ENCODE data around the gene AP5S1. TPM values are rescaled to one million over a fixed set of nuclear protein-coding genes. Genes with fewer than 3 reads are reported as not detected.

AP5S1 gene
- total and polyA plus RNA-seq, 10 of the 15 experiments (the other 5 are each of a cell fraction or from before 2014, with no cell fraction given): 3.8 to 13.2 (median 7.8) TPM

GRCh38 chr20:3812259-3812681, 8.1 kb upstream of the AP5S1 start:
- Histone ChIP-seq H3K27ac (ENCODE audit: control insufficient read depth, insufficient read depth) (no peak overlapping the region), H3K36me3 (ENCODE audit: control insufficient read depth in 2 of 2, insufficient read depth in 2 of 2, low read length in 1 of 2) (no peaks in the 10 kb centered on the region), H3K27me3 (replicated peaks in 1 of 2; ENCODE audit: control insufficient read depth in 2 of 2, insufficient read depth in 2 of 2, low read length in 1 of 2) (no peaks in the 10 kb centered on the region), H2AFZ (ENCODE audit: control insufficient read depth, low read depth, low read length) (no peak overlapping the region; the same call in 1 of the 2 replicates), H3K79me2 (ENCODE audit: control insufficient read depth, insufficient read depth, low read length) (no peaks in the 10 kb centered on the region), H4K20me1 (ENCODE audit: control insufficient read depth, insufficient read depth) (no peaks in the 10 kb centered on the region), H3K9me3 (replicated peaks; ENCODE audit: control insufficient read depth, insufficient read depth, low read length) (no peaks in the 10 kb centered on the region), H3K4me2 (ENCODE audit: control insufficient read depth, insufficient read depth) (no peak overlapping the region), H3K9ac (ENCODE audit: control insufficient read depth, insufficient read depth, low read length) (no peak overlapping the region), H3K4me3 (no peak overlapping the region), H3K4me1 (ENCODE audit: control insufficient read depth, insufficient read depth, low read length) (peaks cover 9% of the 10 kb centered on the region)
- no peak for DNase-seq (ENCODE audit: low read depth, low spot score)
- TF ChIP-seq ELK1 (IDR thresholded peaks at IDR 0.05; ENCODE audit: low read depth, low read length) (no peak), SMC3 (IDR thresholded peaks at IDR 0.05; ENCODE audit: borderline replicate concordance, low read length) (no peak), HDGF (IDR thresholded peaks at IDR 0.05) (no peak), WRNIP1 (IDR thresholded peaks at IDR 0.05; ENCODE audit: borderline replicate concordance, low read depth, low read length) (no peak), NR2C1 (IDR thresholded peaks at IDR 0.05) (no peak), CHD2 (IDR thresholded peaks at IDR 0.05; ENCODE audit: borderline replicate concordance, low read depth, low read length) (no peak)
- TF ChIP-seq, protein P1, sequence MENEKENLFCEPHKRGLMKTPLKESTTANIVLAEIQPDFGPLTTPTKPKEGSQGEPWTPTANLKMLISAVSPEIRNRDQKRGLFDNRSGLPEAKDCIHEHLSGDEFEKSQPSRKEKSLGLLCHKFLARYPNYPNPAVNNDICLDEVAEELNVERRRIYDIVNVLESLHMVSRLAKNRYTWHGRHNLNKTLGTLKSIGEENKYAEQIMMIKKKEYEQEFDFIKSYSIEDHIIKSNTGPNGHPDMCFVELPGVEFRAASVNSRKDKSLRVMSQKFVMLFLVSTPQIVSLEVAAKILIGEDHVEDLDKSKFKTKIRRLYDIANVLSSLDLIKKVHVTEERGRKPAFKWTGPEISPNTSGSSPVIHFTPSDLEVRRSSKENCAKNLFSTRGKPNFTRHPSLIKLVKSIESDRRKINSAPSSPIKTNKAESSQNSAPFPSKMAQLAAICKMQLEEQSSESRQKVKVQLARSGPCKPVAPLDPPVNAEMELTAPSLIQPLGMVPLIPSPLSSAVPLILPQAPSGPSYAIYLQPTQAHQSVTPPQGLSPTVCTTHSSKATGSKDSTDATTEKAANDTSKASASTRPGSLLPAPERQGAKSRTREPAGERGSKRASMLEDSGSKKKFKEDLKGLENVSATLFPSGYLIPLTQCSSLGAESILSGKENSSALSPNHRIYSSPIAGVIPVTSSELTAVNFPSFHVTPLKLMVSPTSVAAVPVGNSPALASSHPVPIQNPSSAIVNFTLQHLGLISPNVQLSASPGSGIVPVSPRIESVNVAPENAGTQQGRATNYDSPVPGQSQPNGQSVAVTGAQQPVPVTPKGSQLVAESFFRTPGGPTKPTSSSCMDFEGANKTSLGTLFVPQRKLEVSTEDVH (IDR thresholded peaks at IDR 0.05; ENCODE audit: low read depth, partially characterized antibody): no peak
- TF ChIP-seq, protein P2, sequence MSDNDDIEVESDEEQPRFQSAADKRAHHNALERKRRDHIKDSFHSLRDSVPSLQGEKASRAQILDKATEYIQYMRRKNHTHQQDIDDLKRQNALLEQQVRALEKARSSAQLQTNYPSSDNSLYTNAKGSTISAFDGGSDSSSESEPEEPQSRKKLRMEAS (IDR thresholded peaks at IDR 0.05; ENCODE audit: low read depth, low read length): no peak
- FAIRE-seq: no peak
- RAD21 ChIA-PET (ENCODE audit: unreplicated experiment): interaction anchor here (0.6 kb wide), 1 partner anchor 12 kb away, joined by 3 read pairs; no protein-coding TSS in a partner anchor
- CTCF ChIA-PET: interaction anchor here (1.0 kb wide), 1 partner anchor 43 kb away, joined by 3 read pairs; no protein-coding TSS in a partner anchor
- SMC1A ChIA-PET (ENCODE audit: uncharacterized antibody, unreplicated experiment): interaction anchor here (2.0 kb wide), 1 partner anchor 260 kb away, joined by 4 read pairs; no protein-coding TSS in a partner anchor
- no peak for ATAC-seq
- no TSS peak for BruUV-seq (replicated peaks)
- in situ Hi-C loops (cut with MboI) (no loop called here), intact Hi-C loops (cut with micrococcal nuclease; ENCODE audit: unreplicated experiment) (no loop called here)
- POLR2A ChIA-PET: interaction anchor here (0.6 to 0.9 kb wide), 2 partner anchors 11 to 14 kb away, joined by 4 to 6 read pairs; no protein-coding TSS in a partner anchor
- 92% methylated on average over 1 of the region's 9 CpGs for WGBS (ENCODE audit: insufficient coverage, insufficient replicate concordance, low lambda C conversion rate, missing lambda C conversion rate)
